T-helper 1 cell (primary cell): ENCODE data around the gene TFG.
"Not testable (repeated sequence)": the region's sequence is repeated elsewhere in the genome, so short reads cannot be mapped to it uniquely, and the experiment has no call there.

Source experiments
- DNase-seq, 5 donors: peaks; one replicate each; pipeline ENCODE4 v3.0.0-alpha.2; 2012 to 2020
- total RNA-seq, 4 donors: gene quantifications; one replicate each; lab custom pipeline; 2026; lab: John Stamatoyannopoulos, UW

The TFG gene
- 61.6 to 91.1 (median 79.6) reads per million in 4 donors for total RNA-seq

GRCh38 chr3:100708989-100709841, at the start of gene TFG:
Gene TFG (plus strand): TSS chr3:100709494. CDS start chr3:100713686, 4,192 bp downstream.
- DNase-seq, result peak; percentile 96 to 99 (median 97)

- not testable (repeated sequence) for DNase-seq
Measured at GRCh38 chr3:100661294-100661693, 48.0 kb upstream of the TFG start.

GRCh38 chr3:100662113-100662823, 47.0 kb upstream of the TFG start:
- DNase-seq, result no peak

- DNase-seq, result peak in 1 of 5 donors; percentile 73
Measured at GRCh38 chr3:100665230-100665629, 44.1 kb upstream of the TFG start.

- DNase-seq, result not testable (repeated sequence)
Measured at GRCh38 chr3:100666699-100667098, 42.6 kb upstream of the TFG start.

GRCh38 chr3:100667316-100667715, 42.0 kb upstream of the TFG start:
- DNase-seq, result not testable (repeated sequence)

GRCh38 chr3:100670995-100671394, 38.3 kb upstream of the TFG start:
- not testable (repeated sequence) for DNase-seq

- DNase-seq, result no peak
Measured at GRCh38 chr3:100681496-100681895, 27.8 kb upstream of the TFG start.

GRCh38 chr3:100682056-100682853, 27.0 kb upstream of the TFG start:
- DNase-seq, result peak in 2 of 5 donors; percentile 4 to 13

GRCh38 chr3:100682854-100683760, 26.2 kb upstream of the TFG start:
- DNase-seq, result no peak

- no peak for DNase-seq
Measured at GRCh38 chr3:100693225-100693624, 16.1 kb upstream of the TFG start.

GRCh38 chr3:100695696-100696095, 13.6 kb upstream of the TFG start:
- DNase-seq, result no peak

GRCh38 chr3:100696161-100696560, 13.1 kb upstream of the TFG start:
- no peak for DNase-seq

- no peak for DNase-seq
Measured at GRCh38 chr3:100697172-100697571, 12.1 kb upstream of the TFG start.

- no peak for DNase-seq
Measured at GRCh38 chr3:100697723-100698285, 11.5 kb upstream of the TFG start.

GRCh38 chr3:100698736-100699135, 10.6 kb upstream of the TFG start:
- DNase-seq, result no peak

GRCh38 chr3:100700708-100701107, 8.6 kb upstream of the TFG start:
- DNase-seq, result no peak

- no peak for DNase-seq
Measured at GRCh38 chr3:100702082-100702979, 7.0 kb upstream of the TFG start.

- DNase-seq, result no peak
Measured at GRCh38 chr3:100702980-100703345, 6.3 kb upstream of the TFG start.

- no peak for DNase-seq
Measured at GRCh38 chr3:100703865-100704264, 5.4 kb upstream of the TFG start.
